HCT116 (cell line): Measurements from ENCODE around the gene OR4E2. TPM values are rescaled to one million over a fixed set of nuclear protein-coding genes. Genes with fewer than 3 reads are reported as not detected.

ENCODE experiments used
- ATAC-seq: fragments of 200-7000 bp; cut with Tn5 transposase; 2 replicates; pipeline ENCODE4 v1.9.1; 2020; ENCODE audit warnings: mild to moderate bottlenecking, moderate library complexity
- BruUV-seq: library from RNA; stranded (reverse); fragments of 400-500 nt; replicated peaks from 2 replicates; lab custom pipeline; 2021; lab: Mats Ljungman, UMichigan
- CTCF ChIA-PET: fragments of 300-600 bp; sonication (Branson Sonifier 250); formaldehyde crosslinking; loops from one replicate; lab custom pipeline; 2021; ENCODE audit warnings: antibody characterized with exemption; lab: Charles Lee
- POLR2A ChIA-PET: fragments of 300-600, 350-600 bp; sonication (Branson Sonifier 250); formaldehyde crosslinking; loops from one replicate; lab custom pipeline; 2021; ENCODE audit warnings: antibody characterized with exemption; lab: Charles Lee
- RAD21 ChIA-PET, 2 experiments: fragments of 300-600 bp; sonication (Branson Sonifier 250); formaldehyde crosslinking; loops; one replicate each; lab custom pipeline; 2023; ENCODE audit warnings: low total read pairs in 2 of 2; ENCODE audit not compliant: uncharacterized antibody in 2 of 2, unreplicated experiment in 2 of 2, low non-redundant PET in 1 of 2; lab: Charles Lee
- DNase-seq: peaks from one replicate; pipeline ENCODE4 v3.0.0-alpha.2; 2010; ENCODE audit warnings: low read depth, low spot score
- H2AFZ ChIP-seq: fragments of 200-600 bp; shearing (Covaris generic), sonication (generic); 2 replicates; pipeline ENCODE4 v1.6.1; 2017; ENCODE audit warnings: low read depth, mixed run types, mixed read lengths, antibody characterized with exemption, low read length; ENCODE audit not compliant: poor library complexity, severe bottlenecking
- H3K27ac ChIP-seq: 2 replicates; pipeline ENCODE4 v1.5.1; 2012; ENCODE audit warnings: low read depth, low read length
- H3K27me3 ChIP-seq: fragments of 200-600 bp; sonication (generic); 2 replicates; pipeline ENCODE4 v1.6.1; 2016; ENCODE audit warnings: mixed run types, low read length, mixed read lengths; ENCODE audit not compliant: insufficient read depth
- H3K36me3 ChIP-seq, 2 experiments: fragments of 200-500 bp in 1 of 2; fragments of 200-600 bp in 1 of 2; sonication (Bioruptor generic) in 1 of 2; sonication (generic) in 1 of 2; 2 replicates each; pipeline versions ENCODE4 v1.5.1 to v1.6.1; 2014 to 2016; ENCODE audit warnings: low read length in 2 of 2, inconsistent platforms in 1 of 2, mixed read lengths in 1 of 2, mixed run types in 1 of 2; ENCODE audit not compliant: insufficient read depth in 2 of 2, control insufficient read depth in 1 of 2
- H3K4me1 ChIP-seq, 2 experiments: fragments of 200-600 bp in 1 of 2; sonication (generic) in 1 of 2; 2 replicates each; pipeline versions ENCODE4 v1.5.1 to v1.6.1; 2012 to 2017; ENCODE audit warnings: low read length in 2 of 2, inconsistent platforms in 1 of 2, mild to moderate bottlenecking in 1 of 2, mixed read lengths in 1 of 2, mixed run types in 1 of 2, moderate library complexity in 1 of 2; ENCODE audit not compliant: insufficient read depth in 2 of 2, control insufficient read depth in 1 of 2
- H3K4me2 ChIP-seq: fragments of 200-600 bp; sonication (generic); 2 replicates; pipeline ENCODE4 v1.6.1; 2017; ENCODE audit warnings: mixed run types, low read length, mixed read lengths
- H3K4me3 ChIP-seq, 2 experiments: fragments of 200-600 bp in 1 of 2; sonication (generic) in 1 of 2; replicated peaks in 1 of 2; 2 replicates each; pipeline ENCODE4 v1.5.1; 2011 to 2016; ENCODE audit warnings: low read length in 2 of 2, control low read depth in 1 of 2, low read depth in 1 of 2, mild to moderate bottlenecking in 1 of 2, mixed read lengths in 1 of 2, mixed run types in 1 of 2
- H3K79me2 ChIP-seq: fragments of 200-600 bp; sonication (generic); 2 replicates; pipeline ENCODE4 v1.6.1; 2017; ENCODE audit warnings: mild to moderate bottlenecking, mixed run types, low read length, moderate library complexity, mixed read lengths; ENCODE audit not compliant: insufficient read depth
- H3K9ac ChIP-seq: fragments of 200-600 bp; sonication (generic); 2 replicates; pipeline ENCODE4 v1.6.1; 2016; ENCODE audit warnings: low read length, mixed read lengths
- H3K9me2 ChIP-seq: fragments of 200-600 bp; sonication (generic), shearing (Covaris generic); 2 replicates; pipeline ENCODE4 v1.6.1; 2017; ENCODE audit warnings: mixed run types, mild to moderate bottlenecking, moderate library complexity; ENCODE audit not compliant: insufficient read depth
- H3K9me3 ChIP-seq, 2 experiments: fragments of 200-500 bp in 1 of 2; fragments of 200-600 bp in 1 of 2; sonication (Bioruptor generic) in 1 of 2; sonication (generic) in 1 of 2; 2 replicates each; pipeline ENCODE4 v1.6.1; 2014 to 2017; ENCODE audit warnings: low read length in 2 of 2, mixed read lengths in 2 of 2, inconsistent platforms in 1 of 2, low read depth in 1 of 2, mild to moderate bottlenecking in 1 of 2, mixed run types in 1 of 2, moderate library complexity in 1 of 2; ENCODE audit not compliant: control insufficient read depth in 1 of 2, insufficient read depth in 1 of 2
- H4K20me1 ChIP-seq: fragments of 200-600 bp; sonication (generic), shearing (Covaris generic); 2 replicates; pipeline ENCODE4 v1.6.1; 2017; ENCODE audit warnings: mixed run types, mild to moderate bottlenecking, moderate library complexity; ENCODE audit not compliant: insufficient read depth
- ATF3 ChIP-seq: IDR thresholded peaks from 2 replicates; pipeline ENCODE4 v1.6.1; 2012
- CEBPB ChIP-seq: IDR thresholded peaks from 2 replicates; pipeline ENCODE4 v1.6.1; 2012; ENCODE audit warnings: low read depth
- EGR1 ChIP-seq: IDR thresholded peaks from 2 replicates; pipeline ENCODE4 v1.6.1; 2012; ENCODE audit warnings: low read depth
- ELF1 ChIP-seq: IDR thresholded peaks from 2 replicates; pipeline ENCODE4 v1.6.1; 2012; ENCODE audit warnings: low read depth, borderline replicate concordance
- EZH2 ChIP-seq: fragments of 200-600 bp; sonication (generic); IDR thresholded peaks from 2 replicates; pipeline ENCODE4 v1.6.1; 2017; ENCODE audit warnings: antibody characterized with exemption, mixed run types
- EZH2phosphoT487 ChIP-seq: fragments of 200-600 bp; IDR thresholded peaks from 2 replicates; pipeline ENCODE4 v1.6.1; 2018; ENCODE audit warnings: antibody characterized with exemption, borderline replicate concordance
- FOSL1 ChIP-seq: IDR thresholded peaks from 2 replicates; pipeline ENCODE4 v1.6.1; 2012; ENCODE audit warnings: low read depth
- MAX ChIP-seq: IDR thresholded peaks from 2 replicates; pipeline ENCODE4 v1.6.1; 2012
- POLR2A ChIP-seq: IDR thresholded peaks from 2 replicates; pipeline ENCODE4 v1.7.0; 2011; ENCODE audit warnings: borderline replicate concordance; ENCODE audit not compliant: insufficient read depth, insufficient read length; ENCODE audit errors: extremely low read depth
- SIN3A ChIP-seq: IDR thresholded peaks from 2 replicates; pipeline ENCODE4 v1.6.1; 2012; ENCODE audit warnings: low read depth
- SP1 ChIP-seq: IDR thresholded peaks from 2 replicates; pipeline ENCODE4 v1.6.1; 2012; ENCODE audit warnings: low read depth
- SRF ChIP-seq: IDR thresholded peaks from 2 replicates; pipeline ENCODE4 v1.6.1; 2012; ENCODE audit warnings: low read depth
- TCF7L2 ChIP-seq: IDR thresholded peaks from 2 replicates; pipeline ENCODE4 v1.7.0; 2011; ENCODE audit warnings: borderline replicate concordance, inconsistent platforms; ENCODE audit not compliant: insufficient read depth, insufficient read length; ENCODE audit errors: extremely low read depth
- YY1 ChIP-seq: IDR thresholded peaks from 2 replicates; pipeline ENCODE4 v1.6.1; 2011; ENCODE audit warnings: low read length, low read depth, moderate library complexity, mild to moderate bottlenecking; ENCODE audit not compliant: insufficient replicate concordance; ENCODE audit errors: extremely low read depth
- ZBTB33 ChIP-seq: IDR thresholded peaks from 2 replicates; pipeline ENCODE4 v1.6.1; 2011; ENCODE audit warnings: mild to moderate bottlenecking, low read length, moderate library complexity; ENCODE audit not compliant: insufficient replicate concordance; ENCODE audit errors: extremely low read depth
- ZNF274 ChIP-seq: fragments of 200-500 bp; sonication (Bioruptor generic); IDR thresholded peaks from 2 replicates; pipeline ENCODE4 v1.6.1; 2014; ENCODE audit warnings: mild to moderate bottlenecking, low read depth, low read length, inconsistent platforms
- intact Hi-C: fragments of 100-400 bp; cut with micrococcal nuclease; formaldehyde crosslinking; loops from 2 replicates; pipeline ENCODE4 v1.10.0; 2022
- total RNA-seq: library from RNA; stranded (reverse); gene quantifications from one replicate; pipeline ENCODE4 v1.2.1, GENCODE V29; 2021; ENCODE audit not compliant: unreplicated experiment
- TF ChIP-seq, protein P1 (sequence below), 3 experiments: fragments of 200-600 bp in 1 of 3; sonication (generic) in 1 of 3; IDR thresholded peaks in 2 of 3; conservative IDR thresholded peaks in 1 of 3; 2 replicates each; pipeline ENCODE4 v1.5.1; 2012 to 2017; ENCODE audit warnings: low read depth in 2 of 3, low read length in 2 of 3, antibody characterized with exemption in 1 of 3, borderline replicate concordance in 1 of 3, control low read depth in 1 of 3, mild to moderate bottlenecking in 1 of 3, mixed read lengths in 1 of 3, mixed run types in 1 of 3, moderate library complexity in 1 of 3; ENCODE audit not compliant: insufficient read depth in 1 of 3
- TF ChIP-seq, protein P2 (sequence below): IDR thresholded peaks from 2 replicates; pipeline ENCODE4 v1.6.1; 2012; ENCODE audit warnings: low read depth

OR4E2 gene
- total RNA-seq, 1 experiment from 2014 or later, result not detected

GRCh38 chr14:21634840-21635239 is 18.8 kb upstream of the OR4E2 start, which contains the start of gene OR10G2 (continued):
- no peak for TF ChIP-seq ZBTB33
- TF ChIP-seq ZNF274, result no peak
- no peak for TF ChIP-seq SIN3A
- no peak for TF ChIP-seq ELF1
- TF ChIP-seq EZH2phosphoT487, result no peak
- no peak for TF ChIP-seq ATF3
- no peak for TF ChIP-seq SP1
- no peak for TF ChIP-seq POLR2A

DNA sequence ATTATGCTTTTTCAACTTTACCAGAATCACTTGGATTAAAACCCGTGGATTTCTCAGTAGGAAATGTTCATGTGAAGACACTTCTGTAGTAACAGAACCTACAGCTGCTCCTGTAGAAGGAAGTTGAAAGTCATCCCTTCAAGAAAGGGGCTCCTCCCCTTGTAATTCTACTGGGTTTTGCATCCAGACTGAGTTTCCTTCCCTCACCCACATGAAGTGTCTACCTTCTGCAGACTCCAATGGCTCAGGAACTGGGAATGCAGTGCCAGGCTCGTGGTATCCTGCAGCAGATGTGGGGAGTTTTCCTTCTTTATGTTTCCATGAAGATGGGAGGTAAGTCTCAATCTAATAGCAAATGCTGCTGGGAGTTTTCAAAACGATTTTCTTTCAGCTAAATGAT is 11.0 kb upstream of the OR4E2 start:
- BruUV-seq, result no TSS peak
- H3K27me3 ChIP-seq, result peaks cover 19% of the 10 kb centered on the region
- no peaks in the 10 kb centered on the region for H4K20me1 ChIP-seq
- no peaks in the 10 kb centered on the region for H3K79me2 ChIP-seq
- DNase-seq (no peak), ATAC-seq (no peak)
- RAD21 ChIA-PET, result no interaction called here
- CTCF ChIA-PET, result no interaction called here
- H3K27ac ChIP-seq, result no peak overlapping the region
- no peaks in the 10 kb centered on the region for H3K36me3 ChIP-seq
- H3K9ac ChIP-seq, result no peak overlapping the region
- POLR2A ChIA-PET, result no interaction called here
- no peaks in the 10 kb centered on the region for H3K9me3 ChIP-seq
- no peak overlapping the region for H3K4me2 ChIP-seq
- intact Hi-C loops, result no loop called here
- no peak overlapping the region for H3K4me3 ChIP-seq
- no peaks in the 10 kb centered on the region for H3K9me2 ChIP-seq
- no peaks in the 10 kb centered on the region for H3K4me1 ChIP-seq
- H2AFZ ChIP-seq, result no peak overlapping the region
- TF ChIP-seq SIN3A (no peak), FOSL1 (no peak), YY1 (no peak), SRF (no peak), MAX (no peak), CEBPB (no peak), TCF7L2 (no peak), EZH2 (no peak), POLR2A (no peak), EGR1 (no peak)
- TF ChIP-seq, protein P1, sequence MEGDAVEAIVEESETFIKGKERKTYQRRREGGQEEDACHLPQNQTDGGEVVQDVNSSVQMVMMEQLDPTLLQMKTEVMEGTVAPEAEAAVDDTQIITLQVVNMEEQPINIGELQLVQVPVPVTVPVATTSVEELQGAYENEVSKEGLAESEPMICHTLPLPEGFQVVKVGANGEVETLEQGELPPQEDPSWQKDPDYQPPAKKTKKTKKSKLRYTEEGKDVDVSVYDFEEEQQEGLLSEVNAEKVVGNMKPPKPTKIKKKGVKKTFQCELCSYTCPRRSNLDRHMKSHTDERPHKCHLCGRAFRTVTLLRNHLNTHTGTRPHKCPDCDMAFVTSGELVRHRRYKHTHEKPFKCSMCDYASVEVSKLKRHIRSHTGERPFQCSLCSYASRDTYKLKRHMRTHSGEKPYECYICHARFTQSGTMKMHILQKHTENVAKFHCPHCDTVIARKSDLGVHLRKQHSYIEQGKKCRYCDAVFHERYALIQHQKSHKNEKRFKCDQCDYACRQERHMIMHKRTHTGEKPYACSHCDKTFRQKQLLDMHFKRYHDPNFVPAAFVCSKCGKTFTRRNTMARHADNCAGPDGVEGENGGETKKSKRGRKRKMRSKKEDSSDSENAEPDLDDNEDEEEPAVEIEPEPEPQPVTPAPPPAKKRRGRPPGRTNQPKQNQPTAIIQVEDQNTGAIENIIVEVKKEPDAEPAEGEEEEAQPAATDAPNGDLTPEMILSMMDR (IDR thresholded peaks at IDR 0.05 in 2 of 3, conservative IDR thresholded peaks at IDR 0.05 in 1 of 3; ENCODE audit: borderline replicate concordance in 1 of 3, insufficient read depth in 1 of 3, low read depth in 2 of 3, low read length in 2 of 3), result no peak
- TF ChIP-seq, protein P2, sequence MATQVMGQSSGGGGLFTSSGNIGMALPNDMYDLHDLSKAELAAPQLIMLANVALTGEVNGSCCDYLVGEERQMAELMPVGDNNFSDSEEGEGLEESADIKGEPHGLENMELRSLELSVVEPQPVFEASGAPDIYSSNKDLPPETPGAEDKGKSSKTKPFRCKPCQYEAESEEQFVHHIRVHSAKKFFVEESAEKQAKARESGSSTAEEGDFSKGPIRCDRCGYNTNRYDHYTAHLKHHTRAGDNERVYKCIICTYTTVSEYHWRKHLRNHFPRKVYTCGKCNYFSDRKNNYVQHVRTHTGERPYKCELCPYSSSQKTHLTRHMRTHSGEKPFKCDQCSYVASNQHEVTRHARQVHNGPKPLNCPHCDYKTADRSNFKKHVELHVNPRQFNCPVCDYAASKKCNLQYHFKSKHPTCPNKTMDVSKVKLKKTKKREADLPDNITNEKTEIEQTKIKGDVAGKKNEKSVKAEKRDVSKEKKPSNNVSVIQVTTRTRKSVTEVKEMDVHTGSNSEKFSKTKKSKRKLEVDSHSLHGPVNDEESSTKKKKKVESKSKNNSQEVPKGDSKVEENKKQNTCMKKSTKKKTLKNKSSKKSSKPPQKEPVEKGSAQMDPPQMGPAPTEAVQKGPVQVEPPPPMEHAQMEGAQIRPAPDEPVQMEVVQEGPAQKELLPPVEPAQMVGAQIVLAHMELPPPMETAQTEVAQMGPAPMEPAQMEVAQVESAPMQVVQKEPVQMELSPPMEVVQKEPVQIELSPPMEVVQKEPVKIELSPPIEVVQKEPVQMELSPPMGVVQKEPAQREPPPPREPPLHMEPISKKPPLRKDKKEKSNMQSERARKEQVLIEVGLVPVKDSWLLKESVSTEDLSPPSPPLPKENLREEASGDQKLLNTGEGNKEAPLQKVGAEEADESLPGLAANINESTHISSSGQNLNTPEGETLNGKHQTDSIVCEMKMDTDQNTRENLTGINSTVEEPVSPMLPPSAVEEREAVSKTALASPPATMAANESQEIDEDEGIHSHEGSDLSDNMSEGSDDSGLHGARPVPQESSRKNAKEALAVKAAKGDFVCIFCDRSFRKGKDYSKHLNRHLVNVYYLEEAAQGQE, result no peak
